Neural cell (in vitro differentiated cells): Measurements from ENCODE around the gene PGRMC2. TPM values are rescaled to one million over a fixed set of nuclear protein-coding genes. Genes with fewer than 3 reads are reported as not detected.

Experiments
- H2AFZ ChIP-seq: fragments of 200-600, 300-800 bp; sonication (generic), shearing (Covaris generic); 2 replicates; pipeline ENCODE4 v1.6.0; 2014; ENCODE audit warnings: low read depth, mild to moderate bottlenecking, antibody characterized with exemption, low read length, moderate library complexity
- H3F3A ChIP-seq: fragments of 200-600 bp; shearing (Covaris generic); 2 replicates; pipeline ENCODE4 v1.6.1; 2016; ENCODE audit warnings: mild to moderate bottlenecking, moderate library complexity, mixed read lengths, antibody characterized with exemption, low read length; ENCODE audit not compliant: insufficient read depth, poor library complexity, severe bottlenecking
- H3K27ac ChIP-seq: fragments of 200-600, 300-800 bp; sonication (generic), shearing (Covaris generic); 2 replicates; pipeline ENCODE4 v1.5.1; 2014; ENCODE audit warnings: mild to moderate bottlenecking, low read length, moderate library complexity
- H3K27me3 ChIP-seq: fragments of 300-800, 200-600 bp; sonication (generic), shearing (Covaris generic); 2 replicates; pipeline ENCODE4 v1.6.0; 2014; ENCODE audit warnings: mild to moderate bottlenecking, low read depth, low read length, moderate library complexity; ENCODE audit not compliant: insufficient read depth
- H3K36me3 ChIP-seq: fragments of 300-800, 200-600 bp; sonication (generic), shearing (Covaris generic); 2 replicates; pipeline ENCODE4 v1.5.1; 2014; ENCODE audit warnings: mild to moderate bottlenecking, antibody characterized with exemption, low read length, moderate library complexity; ENCODE audit not compliant: insufficient read depth
- H3K4me2 ChIP-seq: fragments of 300-800, 200-600 bp; sonication (generic), shearing (Covaris generic); 2 replicates; pipeline ENCODE4 v1.6.0; 2014; ENCODE audit warnings: mild to moderate bottlenecking, low read length
- H3K4me3 ChIP-seq: fragments of 300-800, 200-600 bp; sonication (generic), shearing (Covaris generic); 2 replicates; pipeline ENCODE4 v1.5.1; 2014; ENCODE audit warnings: mild to moderate bottlenecking, low read length, moderate library complexity
- H3K79me2 ChIP-seq: fragments of 200-600 bp; shearing (Covaris generic); replicated peaks from 2 replicates; pipeline ENCODE4 v1.6.0; 2014; ENCODE audit warnings: mild to moderate bottlenecking, low read length, moderate library complexity; ENCODE audit not compliant: insufficient read depth
- H3K9ac ChIP-seq: fragments of 300-800, 200-600 bp; sonication (generic), shearing (Covaris generic); 2 replicates; pipeline ENCODE4 v1.6.1; 2016; ENCODE audit warnings: mild to moderate bottlenecking, low read length, mixed read lengths
- H3K9me2 ChIP-seq: fragments of 200-600 bp; shearing (Covaris generic); 2 replicates; pipeline ENCODE4 v1.6.1; 2016; ENCODE audit warnings: mild to moderate bottlenecking, low read length, mixed read lengths; ENCODE audit not compliant: insufficient read depth
- H3K9me3 ChIP-seq: fragments of 200-600, 300-800 bp; sonication (generic), shearing (Covaris generic); 2 replicates; pipeline ENCODE4 v1.6.1; 2016; ENCODE audit warnings: mild to moderate bottlenecking, mixed run types, low read length, moderate library complexity, mixed read lengths
- H4K20me1 ChIP-seq: fragments of 200-600 bp; shearing (Covaris generic); 2 replicates; pipeline ENCODE4 v1.6.1; 2016; ENCODE audit warnings: mild to moderate bottlenecking, mixed run types; ENCODE audit not compliant: insufficient read depth
- CTCF ChIP-seq: fragments of 450-650 bp; IDR thresholded peaks from 2 replicates; pipeline ENCODE4 v1.5.1; 2014; ENCODE audit warnings: antibody characterized with exemption, mild to moderate bottlenecking, moderate library complexity; ENCODE audit not compliant: poor library complexity, severe bottlenecking
- EZH2 ChIP-seq: fragments of 200-600, 300-800 bp; shearing (Covaris generic), sonication (generic); IDR thresholded peaks from 2 replicates; pipeline ENCODE4 v1.6.1; 2014; ENCODE audit warnings: antibody characterized with exemption, low read length, borderline replicate concordance, mild to moderate bottlenecking; ENCODE audit not compliant: insufficient read depth, poor library complexity, severe bottlenecking
- MXI1 ChIP-seq: fragments of 450-650 bp; conservative IDR thresholded peaks from 2 replicates; pipeline ENCODE4 v1.6.1; 2014; ENCODE audit warnings: antibody characterized with exemption, mild to moderate bottlenecking; ENCODE audit not compliant: poor library complexity, severe bottlenecking
- RAD21 ChIP-seq: fragments of 450-650 bp; conservative IDR thresholded peaks from 2 replicates; pipeline ENCODE4 v1.6.1; 2014; ENCODE audit warnings: antibody characterized with exemption, mild to moderate bottlenecking, moderate library complexity
- REST ChIP-seq: IDR thresholded peaks from 2 replicates; pipeline ENCODE4 v1.6.1; 2012; ENCODE audit warnings: borderline replicate concordance
- SMC3 ChIP-seq: fragments of 450-650 bp; conservative IDR thresholded peaks from 2 replicates; pipeline ENCODE4 v1.6.1; 2014; ENCODE audit warnings: antibody characterized with exemption, mild to moderate bottlenecking, moderate library complexity; ENCODE audit not compliant: poor library complexity
- TAF1 ChIP-seq: IDR thresholded peaks from 2 replicates; pipeline ENCODE4 v1.6.1; 2012; ENCODE audit warnings: low read depth
- polyA plus RNA-seq: library from polyadenylated mRNA; depleted of rRNA; stranded (reverse); fragments of >200 nt; gene quantifications from 2 replicates; pipeline ENCODE4 v1.2.3, GENCODE V29; 2014

Gene PGRMC2
- polyA plus RNA-seq, 1 donor from 2014 or later: 16.5 TPM

DNA sequence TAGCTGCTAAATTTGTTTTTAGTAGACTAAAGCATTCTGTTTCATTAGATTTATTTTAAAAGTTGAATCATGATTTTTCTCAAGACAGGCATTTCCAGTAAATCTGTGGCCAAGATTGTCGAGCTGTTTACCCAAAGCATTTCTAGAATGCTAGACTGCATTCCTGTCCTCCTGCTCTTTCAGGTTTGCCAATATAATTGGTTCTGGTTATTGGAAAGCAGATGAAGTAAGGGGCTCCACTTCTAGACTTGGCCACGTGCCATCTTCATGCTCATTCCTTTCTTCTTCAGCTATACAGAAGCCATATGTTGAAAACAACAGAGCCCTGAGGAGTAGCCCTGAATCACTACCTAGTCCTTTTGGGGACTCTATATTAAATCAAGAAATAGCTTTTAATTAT, 62.5 kb downstream of the PGRMC2 start:
- H2AFZ ChIP-seq: no peak overlapping the region
- no peak overlapping the region for H3K27ac ChIP-seq
- H3K27me3 ChIP-seq: no peaks in the 10 kb centered on the region
- TF ChIP-seq CTCF (no peak), TAF1 (no peak), REST (no peak), RAD21 (no peak), SMC3 (no peak)
- H3K4me3 ChIP-seq: no peak overlapping the region
- no peak overlapping the region for H3K9ac ChIP-seq
- no peaks in the 10 kb centered on the region for H3K9me3 ChIP-seq
- H3K9me2 ChIP-seq: no peaks in the 10 kb centered on the region
- H4K20me1 ChIP-seq: no peaks in the 10 kb centered on the region
- no peaks in the 10 kb centered on the region for H3F3A ChIP-seq
- no peaks in the 10 kb centered on the region for H3K36me3 ChIP-seq
- H3K79me2 ChIP-seq: no peaks in the 10 kb centered on the region
- H3K4me2 ChIP-seq: no peak overlapping the region

GRCh38 chr4:128221586-128221985, 66.0 kb downstream of the PGRMC2 start:
- Histone ChIP-seq H3K4me3 (no peak overlapping the region), H2AFZ (no peak overlapping the region), H4K20me1 (no peaks in the 10 kb centered on the region), H3K36me3 (no peaks in the 10 kb centered on the region), H3K27me3 (no peaks in the 10 kb centered on the region), H3K9me3 (no peaks in the 10 kb centered on the region), H3K27ac (no peak overlapping the region), H3K4me2 (no peak overlapping the region), H3K9me2 (no peaks in the 10 kb centered on the region), H3K79me2 (no peaks in the 10 kb centered on the region), H3K9ac (no peak overlapping the region), H3F3A (no peaks in the 10 kb centered on the region)
- TF ChIP-seq CTCF (no peak), TAF1 (no peak), EZH2 (no peak), MXI1 (no peak), RAD21 (no peak)
